GM12878 (cell line): ENCODE measurements around the gene C3orf33. TPM values are rescaled to one million over a fixed set of nuclear protein-coding genes. Genes with fewer than 3 reads are reported as not detected.
"Not testable (repeated sequence)": the region's sequence is repeated elsewhere in the genome, so short reads cannot be mapped to it uniquely, and the experiment has no call there.

Experiments used
- ATAC-seq: fragments of 200-7000 bp; cut with Tn5 transposase; 3 replicates; pipeline ENCODE4 v1.9.1; 2020; ENCODE audit warnings: mild to moderate bottlenecking, moderate library complexity
- BruUV-seq: library from RNA; stranded (reverse); fragments of 400-500 nt; replicated peaks from 2 replicates; lab custom pipeline; 2021; lab: Mats Ljungman, UMichigan
- CTCF ChIA-PET: fragments of 300-600 bp; sonication (Branson Sonifier 250); formaldehyde crosslinking; extraction: SDS; loops from one replicate; lab custom pipeline; 2021; ENCODE audit warnings: inconsistent platforms; lab: Yijun Ruan, JAX
- POLR2A ChIA-PET: fragments of 350-600 bp; formaldehyde crosslinking; extraction: SDS; loops from one replicate; lab custom pipeline; 2021; ENCODE audit warnings: inconsistent platforms; lab: Charles Lee
- RAD21 ChIA-PET: fragments of 300-600 bp; sonication (Branson Sonifier 250); formaldehyde crosslinking; loops from one replicate; lab custom pipeline; 2023; ENCODE audit warnings: antibody characterized with exemption; ENCODE audit not compliant: unreplicated experiment; lab: Charles Lee
- SMC1A ChIA-PET: fragments of 300-600 bp; sonication (Branson Sonifier 250); formaldehyde crosslinking; loops from one replicate; lab custom pipeline; 2023; ENCODE audit not compliant: unreplicated experiment, uncharacterized antibody; lab: Charles Lee
- DNase-seq: peaks from one replicate; pipeline ENCODE4 v3.0.0-alpha.2; 2011; ENCODE audit warnings: low read depth, low spot score
- FAIRE-seq: peaks from 3 replicates; lab custom pipeline; 2011; peaks lifted over from hg19 to GRCh38; lab: Jason Lieb, UNC
- H2AFZ ChIP-seq: 2 replicates; pipeline ENCODE4 v1.6.0; 2011; ENCODE audit warnings: low read depth, low read length, control low read depth; ENCODE audit not compliant: control insufficient read depth
- H3K27ac ChIP-seq: 2 replicates; pipeline ENCODE4 v1.5.1; 2011; ENCODE audit warnings: control low read depth; ENCODE audit not compliant: control insufficient read depth, insufficient read depth
- H3K27me3 ChIP-seq, 2 experiments: replicated peaks in 1 of 2; 2 replicates each; pipeline versions ENCODE4 v1.6.0 to v1.6.1; 2011; ENCODE audit warnings: low read length in 1 of 2; ENCODE audit not compliant: control insufficient read depth in 2 of 2, insufficient read depth in 2 of 2
- H3K36me3 ChIP-seq, 2 experiments: 2 replicates each; pipeline ENCODE4 v1.5.1; 2011; ENCODE audit warnings: low read length in 1 of 2; ENCODE audit not compliant: control insufficient read depth in 2 of 2, insufficient read depth in 2 of 2
- H3K4me1 ChIP-seq: 2 replicates; pipeline ENCODE4 v1.6.1; 2011; ENCODE audit warnings: mild to moderate bottlenecking, low read length, moderate library complexity, mixed read lengths; ENCODE audit not compliant: control insufficient read depth, insufficient read depth
- H3K4me2 ChIP-seq: 2 replicates; pipeline ENCODE4 v1.6.0; 2011; ENCODE audit warnings: control low read depth; ENCODE audit not compliant: control insufficient read depth, insufficient read depth
- H3K4me3 ChIP-seq: fragments of 200-600 bp; sonication (generic); 2 replicates; pipeline ENCODE4 v1.5.1; 2016
- H3K79me2 ChIP-seq: 2 replicates; pipeline ENCODE4 v1.6.0; 2011; ENCODE audit warnings: low read length; ENCODE audit not compliant: control insufficient read depth, insufficient read depth
- H3K9ac ChIP-seq: 2 replicates; pipeline ENCODE4 v1.8.0; 2011; ENCODE audit warnings: low read length, control low read depth, mixed read lengths; ENCODE audit not compliant: control insufficient read depth, insufficient read depth
- H3K9me3 ChIP-seq: replicated peaks from 3 replicates; pipeline ENCODE4 v1.5.1; 2011; ENCODE audit warnings: mild to moderate bottlenecking, low read length; ENCODE audit not compliant: control insufficient read depth, insufficient read depth
- H4K20me1 ChIP-seq: 2 replicates; pipeline ENCODE4 v1.6.0; 2011; ENCODE audit not compliant: control insufficient read depth, insufficient read depth
- CHD2 ChIP-seq: IDR thresholded peaks from 2 replicates; pipeline ENCODE4 v1.6.1; 2011; ENCODE audit warnings: low read depth, low read length, improper control_type of control experiment, borderline replicate concordance
- SMARCA5 ChIP-seq: fragments of 450-650 bp; IDR thresholded peaks from 2 replicates; pipeline ENCODE4 v1.6.1; 2017; ENCODE audit warnings: mild to moderate bottlenecking
- SPI1 ChIP-seq: IDR thresholded peaks from 2 replicates; pipeline ENCODE4 v1.6.1; 2011; ENCODE audit warnings: low read depth, mild to moderate bottlenecking, low read length, moderate library complexity, borderline replicate concordance; ENCODE audit not compliant: insufficient read depth
- in situ Hi-C: fragments of 300-500 bp; cut with MboI; formaldehyde crosslinking; loops from 9 replicates; pipeline ENCODE4 v1.14.3; 2018; ENCODE audit warnings: mixed read lengths
- intact Hi-C: fragments of 100-400 bp; cut with micrococcal nuclease; formaldehyde crosslinking; loops from one replicate; pipeline ENCODE4 v1.14.2; 2022; ENCODE audit not compliant: unreplicated experiment
- polyA plus RNA-seq, 11 experiments: library from polyadenylated mRNA; depleted of rRNA in 4 of 11; unstranded in 6 of 11; stranded (reverse) in 5 of 11; fragments of >200 nt; fragmentation: Nextera tagmentation in 4 of 11; fragmentation: Illumina TruSeq in 1 of 11; extraction: Ambion mirVana in 4 of 11; extraction: Trizol in 1 of 11; gene quantifications; 1 replicate in 1 of 11; 2 replicates in 10 of 11; pipeline versions ENCODE4 v1.2.1 to v1.2.3, GENCODE V29; 2011 to 2016; ENCODE audit warnings: inconsistent platforms in 2 of 11, missing spikeins in 2 of 11, low read depth in 1 of 11
- total RNA-seq, 4 experiments: library from RNA; depleted of rRNA in 3 of 4; stranded (reverse); fragments of >200 nt in 3 of 4; fragmentation: Illumina TruSeq in 1 of 4; extraction: Trizol in 1 of 4; gene quantifications; 2 replicates each; pipeline versions ENCODE4 v1.2.1 to v1.2.3, GENCODE V29; 2013 to 2021
- TF ChIP-seq, protein P1 (sequence below): IDR thresholded peaks from 2 replicates; pipeline ENCODE4 v1.6.1; 2012; ENCODE audit warnings: low read depth, low read length, improper control_type of control experiment

The C3orf33 gene
- total and polyA plus RNA-seq, 10 of the 15 experiments (the other 5 are each of a cell fraction or from before 2014, with no cell fraction given): 0.35 to 1.7 (median 0.90) TPM

DNA sequence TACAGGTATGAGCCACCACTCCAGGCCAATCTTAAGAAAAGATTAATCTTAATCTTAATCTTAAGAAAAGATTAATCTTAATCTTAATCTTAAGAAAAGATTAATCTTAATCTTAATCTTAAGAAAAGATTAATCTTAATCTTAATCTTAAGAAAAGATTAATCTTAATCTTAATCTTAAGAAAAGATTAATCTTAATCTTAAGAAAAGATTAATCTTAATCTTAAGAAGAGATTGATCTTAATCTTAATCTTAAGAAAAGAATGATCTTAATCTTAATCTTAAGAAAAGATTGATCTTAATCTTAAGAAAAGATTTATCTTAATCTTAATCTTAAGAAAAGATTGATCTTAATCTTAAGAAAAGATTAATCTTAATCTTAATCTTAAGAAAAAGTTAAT lies 7.1 kb upstream of the C3orf33 start:
- SMC1A ChIA-PET, CTCF ChIA-PET, in situ Hi-C loops: not testable (repeated sequence)

DNA sequence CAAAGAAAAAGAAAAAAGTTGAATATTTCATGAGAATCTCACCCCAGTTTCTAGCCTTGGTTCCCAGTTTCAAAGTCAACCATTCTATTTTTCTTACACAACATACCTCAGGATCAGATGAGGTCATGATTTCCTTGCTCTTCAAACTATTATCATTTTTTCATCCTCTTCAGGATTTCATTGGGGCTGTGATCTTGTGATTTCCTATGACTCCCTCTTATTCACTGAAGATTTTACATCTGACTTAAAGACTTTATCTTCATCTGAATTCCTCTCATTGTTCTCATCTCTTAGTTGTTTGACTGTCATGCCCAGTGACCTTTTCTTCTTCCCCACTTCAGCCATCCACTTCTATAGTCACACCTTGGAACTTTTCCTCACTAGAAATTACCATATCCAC lies 3.1 kb upstream of the C3orf33 start:
- Histone ChIP-seq H3K27ac (no peak overlapping the region), H3K4me1 (peaks cover 3% of the 10 kb centered on the region; the same call in 1 of the 2 replicates), H3K4me3 (no peak overlapping the region), H3K36me3 (no peaks in the 10 kb centered on the region), H3K27me3 (no peaks in the 10 kb centered on the region; a peak in 1 of 4 replicates), H3K4me2 (no peak overlapping the region), H3K9me3 (no peaks in the 10 kb centered on the region), H4K20me1 (no peaks in the 10 kb centered on the region), H3K9ac (no peak overlapping the region), H2AFZ (no peak overlapping the region), H3K79me2 (no peaks in the 10 kb centered on the region)
- no peak for ATAC-seq
- SMC1A ChIA-PET: no interaction called here
- CTCF ChIA-PET: interaction anchor here (1.3 kb wide), 1 partner anchor 61 kb away, joined by 3 read pairs; no protein-coding TSS in a partner anchor
- in situ Hi-C loops: no loop called here
- RAD21 ChIA-PET: interaction anchor here (1.8 kb wide), 1 partner anchor 61 kb away, joined by 5 read pairs; the partner anchor contains the start of gene GMPS
- no peak for DNase-seq
- no TSS peak for BruUV-seq
- POLR2A ChIA-PET: no interaction called here
- intact Hi-C loops: loop anchor here (5.0 to 10.0 kb wide), 3 partner anchors 63 to 196 kb away; partner anchors contain the start of gene GMPS
- TF ChIP-seq, protein P1, sequence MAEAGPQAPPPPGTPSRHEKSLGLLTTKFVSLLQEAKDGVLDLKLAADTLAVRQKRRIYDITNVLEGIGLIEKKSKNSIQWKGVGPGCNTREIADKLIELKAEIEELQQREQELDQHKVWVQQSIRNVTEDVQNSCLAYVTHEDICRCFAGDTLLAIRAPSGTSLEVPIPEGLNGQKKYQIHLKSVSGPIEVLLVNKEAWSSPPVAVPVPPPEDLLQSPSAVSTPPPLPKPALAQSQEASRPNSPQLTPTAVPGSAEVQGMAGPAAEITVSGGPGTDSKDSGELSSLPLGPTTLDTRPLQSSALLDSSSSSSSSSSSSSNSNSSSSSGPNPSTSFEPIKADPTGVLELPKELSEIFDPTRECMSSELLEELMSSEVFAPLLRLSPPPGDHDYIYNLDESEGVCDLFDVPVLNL: no peak
- TF ChIP-seq SPI1 (no peak), CHD2 (no peak), SMARCA5 (no peak)
- FAIRE-seq: no peak

More for the DNA sequence above, 7.1 kb upstream of the C3orf33 start:
- ATAC-seq, FAIRE-seq, H3K27ac ChIP-seq, intact Hi-C loops, H4K20me1 ChIP-seq, DNase-seq, H3K27me3 ChIP-seq, H2AFZ ChIP-seq, H3K79me2 ChIP-seq, RAD21 ChIA-PET, BruUV-seq, H3K4me3 ChIP-seq, POLR2A ChIA-PET, H3K4me1 ChIP-seq, H3K36me3 ChIP-seq, H3K9me3 ChIP-seq, H3K9ac ChIP-seq, H3K4me2 ChIP-seq: not testable (repeated sequence)
